ENCODE results near the gene WDFY3. TPM values are rescaled to one million over a fixed set of nuclear protein-coding genes. Genes with fewer than 3 reads are reported as not detected.

The WDFY3 gene
- total and polyA plus RNA-seq, 9 of the 15 experiments (the other 6 are each of a cell fraction or from before 2014, with no cell fraction given), result 0.58 to 13.5 (median 9.4) TPM

- TF ChIP-seq ZBTB2 (IDR thresholded peaks at IDR 0.05) (no peak), ERF (CRISPR knock-in tag; IDR thresholded peaks at IDR 0.05) (no peak), RBM14 (IDR thresholded peaks at IDR 0.05; ENCODE audit: borderline replicate concordance, insufficient read depth, low read depth, low read length) (no peak), ZNF699 (CRISPR knock-in tag; IDR thresholded peaks at IDR 0.05; ENCODE audit: insufficient replicate concordance) (no peak)
Measured at GRCh38 chr4:84647312-84647884, 319.1 kb downstream of the WDFY3 start (continued).

DNA sequence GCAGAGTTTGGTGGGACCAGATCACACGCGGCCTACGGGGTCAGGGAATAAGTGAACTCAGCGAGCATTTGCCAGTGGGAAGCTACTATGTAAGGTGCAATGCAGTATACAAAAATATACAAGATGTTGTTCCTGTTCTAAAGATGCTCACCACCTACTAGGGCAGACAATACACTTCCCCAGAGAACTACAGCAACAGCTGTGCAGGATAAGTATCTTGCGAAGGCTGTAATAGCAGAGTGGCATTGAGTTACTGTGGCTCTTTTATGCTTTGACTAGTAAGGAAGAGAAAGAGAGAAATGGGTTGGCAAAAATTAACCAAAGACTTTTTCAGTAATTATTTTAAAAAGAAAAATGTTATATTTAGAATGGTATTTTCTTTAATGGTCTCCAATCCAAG, 322.4 kb downstream of the WDFY3 start:
- POLR2A ChIA-PET, result no interaction called here
- no peaks in the 10 kb centered on the region for H3K27me3 ChIP-seq (ENCODE audit: control insufficient read depth in 2 of 2, insufficient read depth in 2 of 2, low read length in 2 of 2)
- 4% methylated on average over 5 of the region's 5 CpGs for WGBS (ENCODE audit: insufficient coverage, low coverage, missing lambda C conversion rate)
- no peak overlapping the region for H3K27ac ChIP-seq (ENCODE audit: extremely low read depth, low read depth, low read length)
- H3K9ac ChIP-seq (ENCODE audit: insufficient read depth in 1 of 2, low read depth in 2 of 2, low read length in 2 of 2), result no peak overlapping the region
- DNase-seq (ENCODE audit: extremely low read depth in 1 of 4, low spot score in 3 of 4) (no peak), FAIRE-seq (no peak), ATAC-seq (no peak)
- no peak overlapping the region for H3K4me2 ChIP-seq (ENCODE audit: insufficient read depth, low read length)
- no peaks in the 10 kb centered on the region for H3K79me2 ChIP-seq (ENCODE audit: control insufficient read depth, insufficient read depth, low read length)
- no peaks in the 10 kb centered on the region for H3K9me3 ChIP-seq (replicated peaks; ENCODE audit: control insufficient read depth, insufficient read depth, low read depth, low read length)
- no peaks in the 10 kb centered on the region for H3K36me3 ChIP-seq (ENCODE audit: control insufficient read depth, insufficient read depth, low read length)
- H3K4me3 ChIP-seq, result no peak overlapping the region
- H3K4me1 ChIP-seq (replicated peaks in 1 of 2; ENCODE audit: control insufficient read depth in 2 of 2, insufficient read depth in 2 of 2, low read length in 2 of 2), result no peaks in the 10 kb centered on the region
- no TSS peak for BruUV-seq (replicated peaks)
- intact Hi-C loops (cut with micrococcal nuclease), result no loop called here
- in situ Hi-C loops (cut with MboI), result no loop called here
- H2AFZ ChIP-seq (ENCODE audit: low read depth, low read length), result no peak overlapping the region
- CTCF ChIA-PET (ENCODE audit: low intra/inter-chr PET ratio), result no interaction called here
- no peaks in the 10 kb centered on the region for H3K9me1 ChIP-seq (ENCODE audit: control insufficient read depth, insufficient read depth, low read length)
- no peaks in the 10 kb centered on the region; the same call in 1 of the 2 replicates for H4K20me1 ChIP-seq (replicated peaks; ENCODE audit: control insufficient read depth, insufficient read depth, low read length)
- TF ChIP-seq ZNF133 (CRISPR knock-in tag; IDR thresholded peaks at IDR 0.05) (no peak), USF1 (CRISPR knock-in tag; IDR thresholded peaks at IDR 0.05) (no peak), FOXJ2 (tag; IDR thresholded peaks at IDR 0.05) (no peak), E4F1 (CRISPR knock-in tag; IDR thresholded peaks at IDR 0.05; ENCODE audit: borderline replicate concordance) (no peak), ZNF551 (CRISPR knock-in tag; IDR thresholded peaks at IDR 0.05) (no peak), NR2C2 (CRISPR knock-in tag; IDR thresholded peaks at IDR 0.05) (no peak), NR2C2 (tag; IDR thresholded peaks at IDR 0.05) (no peak), MECOM (CRISPR knock-in tag; IDR thresholded peaks at IDR 0.05) (no peak), POU5F1 (IDR thresholded peaks at IDR 0.05; ENCODE audit: borderline replicate concordance, low read depth, low read length, partially characterized antibody) (no peak)
- TF ChIP-seq, protein P1, sequence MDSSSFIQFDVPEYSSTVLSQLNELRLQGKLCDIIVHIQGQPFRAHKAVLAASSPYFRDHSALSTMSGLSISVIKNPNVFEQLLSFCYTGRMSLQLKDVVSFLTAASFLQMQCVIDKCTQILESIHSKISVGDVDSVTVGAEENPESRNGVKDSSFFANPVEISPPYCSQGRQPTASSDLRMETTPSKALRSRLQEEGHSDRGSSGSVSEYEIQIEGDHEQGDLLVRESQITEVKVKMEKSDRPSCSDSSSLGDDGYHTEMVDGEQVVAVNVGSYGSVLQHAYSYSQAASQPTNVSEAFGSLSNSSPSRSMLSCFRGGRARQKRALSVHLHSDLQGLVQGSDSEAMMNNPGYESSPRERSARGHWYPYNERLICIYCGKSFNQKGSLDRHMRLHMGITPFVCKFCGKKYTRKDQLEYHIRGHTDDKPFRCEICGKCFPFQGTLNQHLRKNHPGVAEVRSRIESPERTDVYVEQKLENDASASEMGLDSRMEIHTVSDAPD (CRISPR knock-in tag; IDR thresholded peaks at IDR 0.05), result no peak
